GM23338 (cell line): Measurements from ENCODE around the gene GLCCI1. TPM values are rescaled to one million over a fixed set of nuclear protein-coding genes. Genes with fewer than 3 reads are reported as not detected.

Experiments used
- ATAC-seq: fragments of 200-7000 bp; cut with Tn5 transposase; 3 replicates; pipeline ENCODE4 v1.9.1; 2020
- DNase-seq: peaks from one replicate; pipeline ENCODE4 v3.0.0-alpha.2; 2015; ENCODE audit warnings: low spot score
- H2AFZ ChIP-seq: fragments of 200-600 bp; sonication (generic); 2 replicates; pipeline ENCODE4 v1.8.0; 2016; ENCODE audit warnings: antibody characterized with exemption, mild to moderate bottlenecking, moderate library complexity
- H3F3A ChIP-seq: fragments of 200-600 bp; sonication (generic); replicated peaks from 2 replicates; pipeline ENCODE4 v1.8.0; 2017; ENCODE audit warnings: antibody characterized with exemption, mixed run types, low read depth
- H3K27ac ChIP-seq: fragments of 200-600 bp; sonication (generic); 2 replicates; pipeline ENCODE4 v1.6.1; 2016; ENCODE audit warnings: low read depth
- H3K27me3 ChIP-seq: fragments of 200-600 bp; sonication (generic); 2 replicates; pipeline ENCODE4 v1.8.0; 2016; ENCODE audit warnings: mild to moderate bottlenecking, mixed run types, moderate library complexity; ENCODE audit not compliant: insufficient read depth
- H3K36me3 ChIP-seq: fragments of 200-600 bp; sonication (generic); 2 replicates; pipeline ENCODE4 v1.8.0; 2016; ENCODE audit warnings: mild to moderate bottlenecking; ENCODE audit not compliant: insufficient read depth
- H3K4me1 ChIP-seq: fragments of 200-600 bp; sonication (generic); 2 replicates; pipeline ENCODE4 v1.8.0; 2016; ENCODE audit warnings: mild to moderate bottlenecking, moderate library complexity; ENCODE audit not compliant: insufficient read depth
- H3K4me2 ChIP-seq: fragments of 200-600 bp; sonication (generic); 2 replicates; pipeline ENCODE4 v1.7.1; 2017; ENCODE audit warnings: mixed run types
- H3K4me3 ChIP-seq: fragments of 200-600 bp; sonication (generic); 2 replicates; pipeline ENCODE4 v1.6.1; 2016; ENCODE audit warnings: mixed run types
- H3K79me2 ChIP-seq: fragments of 200-600 bp; sonication (generic); replicated peaks from 2 replicates; pipeline ENCODE4 v1.8.0; 2017; ENCODE audit warnings: mild to moderate bottlenecking; ENCODE audit not compliant: insufficient read depth
- H3K9me2 ChIP-seq: fragments of 200-600 bp; sonication (generic); 2 replicates; pipeline ENCODE4 v1.8.0; 2017; ENCODE audit not compliant: insufficient read depth
- H4K20me1 ChIP-seq: fragments of 200-600 bp; sonication (generic); replicated peaks from 2 replicates; pipeline ENCODE4 v1.8.0; 2017; ENCODE audit warnings: mild to moderate bottlenecking; ENCODE audit not compliant: insufficient read depth
- H3K27ac Mint-ChIP-seq: 2 replicates; pipeline ENCODE4 v1.8.0; 2020; ENCODE audit warnings: inconsistent platforms, mild to moderate bottlenecking, moderate library complexity, mixed read lengths
- H3K27me3 Mint-ChIP-seq: 3 replicates; pipeline ENCODE4 v1.8.0; 2022; ENCODE audit warnings: low read depth, mild to moderate bottlenecking, moderate library complexity, mixed read lengths, inconsistent platforms; ENCODE audit not compliant: insufficient read depth, poor library complexity
- H3K36me3 Mint-ChIP-seq: 3 replicates; pipeline ENCODE4 v1.8.0; 2021; ENCODE audit warnings: low read depth, mild to moderate bottlenecking, inconsistent platforms, moderate library complexity, mixed read lengths
- H3K4me1 Mint-ChIP-seq: 3 replicates; pipeline ENCODE4 v1.8.0; 2020; ENCODE audit warnings: mild to moderate bottlenecking, inconsistent platforms, mixed read lengths
- H3K4me3 Mint-ChIP-seq: 3 replicates; pipeline ENCODE4 v1.8.0; 2021; ENCODE audit warnings: moderate library complexity, mild to moderate bottlenecking, inconsistent platforms, mixed read lengths
- H3K9me3 Mint-ChIP-seq: 3 replicates; pipeline ENCODE4 v1.8.0; 2020; ENCODE audit warnings: moderate library complexity, mild to moderate bottlenecking, inconsistent platforms, mixed read lengths
- ETS1 ChIP-seq: IDR thresholded peaks from 2 replicates; pipeline ENCODE4 v1.6.1; 2016; ENCODE audit warnings: antibody characterized with exemption
- EZH2 ChIP-seq: fragments of 200-600 bp; sonication (generic); IDR thresholded peaks from one replicate; pipeline ENCODE4 v1.8.0; 2017; ENCODE audit warnings: antibody characterized with exemption, mild to moderate bottlenecking, low read depth; ENCODE audit not compliant: unreplicated experiment
- JUNB ChIP-seq: IDR thresholded peaks from one replicate; pipeline ENCODE4 v1.6.1; 2016; ENCODE audit warnings: antibody characterized with exemption; ENCODE audit not compliant: unreplicated experiment
- ZNF331 ChIP-seq: fragments of 250-450 bp; sonication (Bioruptor Pico); IDR thresholded peaks from 2 replicates; pipeline ENCODE4 v1.5.0; 2020; ENCODE audit warnings: low read depth, mild to moderate bottlenecking, moderate library complexity
- polyA plus RNA-seq: library from polyadenylated mRNA; unstranded; fragments of >200 nt; fragmentation: Nextera tagmentation; extraction: Ambion mirVana; gene quantifications from 2 replicates; pipeline ENCODE4 v1.2.1, GENCODE V29; 2016
- total RNA-seq: library from RNA; depleted of rRNA; stranded (reverse); fragments of >200 nt; shearing (Covaris generic); gene quantifications from 2 replicates; pipeline ENCODE4 v1.2.3, GENCODE V29; 2014
- TF ChIP-seq, protein P1 (sequence below): fragments of 250-450 bp; sonication (Bioruptor Pico); IDR thresholded peaks from 2 replicates; pipeline ENCODE4 v1.5.0; 2020; ENCODE audit warnings: mild to moderate bottlenecking, moderate library complexity
- TF ChIP-seq, protein P2 (sequence below): IDR thresholded peaks from one replicate; pipeline ENCODE4 v1.6.1; 2018; ENCODE audit warnings: antibody characterized with exemption; ENCODE audit not compliant: unreplicated experiment

The GLCCI1 gene
- total and polyA plus RNA-seq, 2 experiments from 2014 or later = 15.0 to 15.7 TPM

DNA sequence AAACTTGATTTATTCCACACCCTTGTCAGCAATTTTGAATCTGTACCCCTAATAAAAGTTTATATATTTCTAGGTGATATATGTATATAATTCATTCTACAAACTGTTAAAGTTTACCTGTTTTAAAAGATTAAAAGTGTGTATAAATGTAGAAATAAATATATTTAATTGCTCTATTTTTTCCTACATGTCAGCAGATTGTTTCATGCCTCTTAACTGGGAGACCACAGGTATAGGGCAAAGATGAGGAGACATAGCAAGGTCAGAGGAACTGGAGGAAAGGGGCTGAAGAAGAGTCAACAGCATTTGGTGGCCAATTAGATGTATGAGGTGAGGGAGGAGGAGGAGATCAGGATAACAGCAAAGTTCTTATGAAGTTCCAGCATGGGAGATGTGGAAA lies 109.8 kb downstream of the GLCCI1 start (continued):
- TF ChIP-seq, protein P1, sequence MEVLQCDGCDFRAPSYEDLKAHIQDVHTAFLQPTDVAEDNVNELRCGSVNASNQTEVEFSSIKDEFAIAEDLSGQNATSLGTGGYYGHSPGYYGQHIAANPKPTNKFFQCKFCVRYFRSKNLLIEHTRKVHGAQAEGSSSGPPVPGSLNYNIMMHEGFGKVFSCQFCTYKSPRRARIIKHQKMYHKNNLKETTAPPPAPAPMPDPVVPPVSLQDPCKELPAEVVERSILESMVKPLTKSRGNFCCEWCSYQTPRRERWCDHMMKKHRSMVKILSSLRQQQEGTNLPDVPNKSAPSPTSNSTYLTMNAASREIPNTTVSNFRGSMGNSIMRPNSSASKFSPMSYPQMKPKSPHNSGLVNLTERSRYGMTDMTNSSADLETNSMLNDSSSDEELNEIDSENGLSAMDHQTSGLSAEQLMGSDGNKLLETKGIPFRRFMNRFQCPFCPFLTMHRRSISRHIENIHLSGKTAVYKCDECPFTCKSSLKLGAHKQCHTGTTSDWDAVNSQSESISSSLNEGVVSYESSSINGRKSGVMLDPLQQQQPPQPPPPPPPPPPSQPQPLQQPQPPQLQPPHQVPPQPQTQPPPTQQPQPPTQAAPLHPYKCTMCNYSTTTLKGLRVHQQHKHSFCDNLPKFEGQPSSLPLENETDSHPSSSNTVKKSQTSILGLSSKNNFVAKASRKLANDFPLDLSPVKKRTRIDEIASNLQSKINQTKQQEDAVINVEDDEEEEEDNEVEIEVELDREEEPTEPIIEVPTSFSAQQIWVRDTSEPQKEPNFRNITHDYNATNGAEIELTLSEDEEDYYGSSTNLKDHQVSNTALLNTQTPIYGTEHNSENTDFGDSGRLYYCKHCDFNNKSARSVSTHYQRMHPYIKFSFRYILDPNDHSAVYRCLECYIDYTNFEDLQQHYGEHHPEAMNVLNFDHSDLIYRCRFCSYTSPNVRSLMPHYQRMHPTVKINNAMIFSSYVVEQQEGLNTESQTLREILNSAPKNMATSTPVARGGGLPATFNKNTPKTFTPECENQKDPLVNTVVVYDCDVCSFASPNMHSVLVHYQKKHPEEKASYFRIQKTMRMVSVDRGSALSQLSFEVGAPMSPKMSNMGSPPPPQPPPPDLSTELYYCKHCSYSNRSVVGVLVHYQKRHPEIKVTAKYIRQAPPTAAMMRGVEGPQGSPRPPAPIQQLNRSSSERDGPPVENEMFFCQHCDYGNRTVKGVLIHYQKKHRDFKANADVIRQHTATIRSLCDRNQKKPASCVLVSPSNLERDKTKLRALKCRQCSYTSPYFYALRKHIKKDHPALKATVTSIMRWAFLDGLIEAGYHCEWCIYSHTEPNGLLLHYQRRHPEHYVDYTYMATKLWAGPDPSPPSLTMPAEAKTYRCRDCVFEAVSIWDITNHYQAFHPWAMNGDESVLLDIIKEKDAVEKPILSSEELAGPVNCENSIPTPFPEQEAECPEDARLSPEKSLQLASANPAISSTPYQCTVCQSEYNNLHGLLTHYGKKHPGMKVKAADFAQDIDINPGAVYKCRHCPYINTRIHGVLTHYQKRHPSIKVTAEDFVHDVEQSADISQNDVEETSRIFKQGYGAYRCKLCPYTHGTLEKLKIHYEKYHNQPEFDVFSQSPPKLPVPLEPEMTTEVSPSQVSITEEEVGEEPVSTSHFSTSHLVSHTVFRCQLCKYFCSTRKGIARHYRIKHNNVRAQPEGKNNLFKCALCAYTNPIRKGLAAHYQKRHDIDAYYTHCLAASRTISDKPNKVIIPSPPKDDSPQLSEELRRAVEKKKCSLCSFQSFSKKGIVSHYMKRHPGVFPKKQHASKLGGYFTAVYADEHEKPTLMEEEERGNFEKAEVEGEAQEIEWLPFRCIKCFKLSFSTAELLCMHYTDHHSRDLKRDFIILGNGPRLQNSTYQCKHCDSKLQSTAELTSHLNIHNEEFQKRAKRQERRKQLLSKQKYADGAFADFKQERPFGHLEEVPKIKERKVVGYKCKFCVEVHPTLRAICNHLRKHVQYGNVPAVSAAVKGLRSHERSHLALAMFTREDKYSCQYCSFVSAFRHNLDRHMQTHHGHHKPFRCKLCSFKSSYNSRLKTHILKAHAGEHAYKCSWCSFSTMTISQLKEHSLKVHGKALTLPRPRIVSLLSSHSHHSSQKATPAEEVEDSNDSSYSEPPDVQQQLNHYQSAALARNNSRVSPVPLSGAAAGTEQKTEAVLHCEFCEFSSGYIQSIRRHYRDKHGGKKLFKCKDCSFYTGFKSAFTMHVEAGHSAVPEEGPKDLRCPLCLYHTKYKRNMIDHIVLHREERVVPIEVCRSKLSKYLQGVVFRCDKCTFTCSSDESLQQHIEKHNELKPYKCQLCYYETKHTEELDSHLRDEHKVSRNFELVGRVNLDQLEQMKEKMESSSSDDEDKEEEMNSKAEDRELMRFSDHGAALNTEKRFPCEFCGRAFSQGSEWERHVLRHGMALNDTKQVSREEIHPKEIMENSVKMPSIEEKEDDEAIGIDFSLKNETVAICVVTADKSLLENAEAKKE = no peak

GRCh38 chr7:8082762-8083161 lies 114.2 kb downstream of the GLCCI1 start:
- Mint-ChIP-seq H3K27ac (no peak overlapping the region), H3K4me1 (peaks cover 28% of the 10 kb centered on the region), H3K4me3 (no peak overlapping the region), H3K9me3 (no peaks in the 10 kb centered on the region), H3K27me3 (no peaks in the 10 kb centered on the region), H3K36me3 (peaks cover 5% of the 10 kb centered on the region; the same call in 1 of the 3 replicates)
- Histone ChIP-seq H3K27me3 (no peaks in the 10 kb centered on the region), H3F3A (no peaks in the 10 kb centered on the region), H2AFZ (no peak overlapping the region), H3K79me2 (no peaks in the 10 kb centered on the region), H3K9me2 (no peaks in the 10 kb centered on the region), H4K20me1 (no peaks in the 10 kb centered on the region), H3K36me3 (no peaks in the 10 kb centered on the region), H3K4me1 (peaks cover 24% of the 10 kb centered on the region), H3K4me3 (no peak overlapping the region), H3K4me2 (no peak overlapping the region), H3K27ac (no peak overlapping the region)
- ATAC-seq (no peak), DNase-seq (no peak)
- no peak for TF ChIP-seq ETS1
- no peak for TF ChIP-seq EZH2
- TF ChIP-seq, protein P2, sequence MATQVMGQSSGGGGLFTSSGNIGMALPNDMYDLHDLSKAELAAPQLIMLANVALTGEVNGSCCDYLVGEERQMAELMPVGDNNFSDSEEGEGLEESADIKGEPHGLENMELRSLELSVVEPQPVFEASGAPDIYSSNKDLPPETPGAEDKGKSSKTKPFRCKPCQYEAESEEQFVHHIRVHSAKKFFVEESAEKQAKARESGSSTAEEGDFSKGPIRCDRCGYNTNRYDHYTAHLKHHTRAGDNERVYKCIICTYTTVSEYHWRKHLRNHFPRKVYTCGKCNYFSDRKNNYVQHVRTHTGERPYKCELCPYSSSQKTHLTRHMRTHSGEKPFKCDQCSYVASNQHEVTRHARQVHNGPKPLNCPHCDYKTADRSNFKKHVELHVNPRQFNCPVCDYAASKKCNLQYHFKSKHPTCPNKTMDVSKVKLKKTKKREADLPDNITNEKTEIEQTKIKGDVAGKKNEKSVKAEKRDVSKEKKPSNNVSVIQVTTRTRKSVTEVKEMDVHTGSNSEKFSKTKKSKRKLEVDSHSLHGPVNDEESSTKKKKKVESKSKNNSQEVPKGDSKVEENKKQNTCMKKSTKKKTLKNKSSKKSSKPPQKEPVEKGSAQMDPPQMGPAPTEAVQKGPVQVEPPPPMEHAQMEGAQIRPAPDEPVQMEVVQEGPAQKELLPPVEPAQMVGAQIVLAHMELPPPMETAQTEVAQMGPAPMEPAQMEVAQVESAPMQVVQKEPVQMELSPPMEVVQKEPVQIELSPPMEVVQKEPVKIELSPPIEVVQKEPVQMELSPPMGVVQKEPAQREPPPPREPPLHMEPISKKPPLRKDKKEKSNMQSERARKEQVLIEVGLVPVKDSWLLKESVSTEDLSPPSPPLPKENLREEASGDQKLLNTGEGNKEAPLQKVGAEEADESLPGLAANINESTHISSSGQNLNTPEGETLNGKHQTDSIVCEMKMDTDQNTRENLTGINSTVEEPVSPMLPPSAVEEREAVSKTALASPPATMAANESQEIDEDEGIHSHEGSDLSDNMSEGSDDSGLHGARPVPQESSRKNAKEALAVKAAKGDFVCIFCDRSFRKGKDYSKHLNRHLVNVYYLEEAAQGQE = no peak
- TF ChIP-seq ZNF331 (CRISPR knock-in tag) = no peak
- TF ChIP-seq JUNB = no peak
